ENCODE measurements around the gene PPP2R2C. TPM values are rescaled to one million over a fixed set of nuclear protein-coding genes. Genes with fewer than 3 reads are reported as not detected.

PPP2R2C gene
- total and polyA plus RNA-seq, 10 of the 15 experiments (the other 5 are each of a cell fraction or from before 2014, with no cell fraction given) = 0.13 to 0.15 TPM; not detected in 8

DNA sequence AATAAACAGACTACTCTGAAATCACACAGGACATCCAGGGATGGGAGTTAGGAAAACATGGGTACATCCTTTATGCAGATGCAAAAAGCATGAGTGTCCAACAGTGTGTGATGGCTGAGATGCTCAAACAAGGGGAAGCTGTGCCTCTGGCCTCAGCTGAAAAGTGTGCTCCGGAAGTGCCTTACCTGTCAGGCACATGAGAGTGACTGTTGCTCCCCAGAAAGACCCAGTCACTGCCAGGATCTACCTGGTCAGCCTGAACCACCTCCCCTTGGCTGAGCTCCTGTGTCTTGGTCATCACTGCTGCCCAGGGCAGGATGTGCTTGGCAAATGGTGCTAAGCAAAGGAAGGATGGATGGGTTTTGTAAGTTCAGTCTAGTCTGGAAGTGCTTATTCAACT lies 4.0 kb downstream of the PPP2R2C start (continued):
- no peak for TF ChIP-seq FOXM1 (IDR thresholded peaks at IDR 0.05; ENCODE audit: low read depth, low read length)
- TF ChIP-seq, protein P1, sequence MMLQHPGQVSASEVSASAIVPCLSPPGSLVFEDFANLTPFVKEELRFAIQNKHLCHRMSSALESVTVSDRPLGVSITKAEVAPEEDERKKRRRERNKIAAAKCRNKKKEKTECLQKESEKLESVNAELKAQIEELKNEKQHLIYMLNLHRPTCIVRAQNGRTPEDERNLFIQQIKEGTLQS (IDR thresholded peaks at IDR 0.05; ENCODE audit: borderline replicate concordance, extremely low read depth, low read depth, low read length) = no peak
- TF ChIP-seq PAX5 (IDR thresholded peaks at IDR 0.05; ENCODE audit: borderline replicate concordance, low read depth, low read length) = no peak

- RAD21 ChIA-PET (ENCODE audit: unreplicated experiment) = no interaction called here
- Histone ChIP-seq H3K27ac (ENCODE audit: control insufficient read depth, insufficient read depth) (no peak overlapping the region), H3K79me2 (ENCODE audit: control insufficient read depth, insufficient read depth, low read length) (no peaks in the 10 kb centered on the region), H2AFZ (ENCODE audit: control insufficient read depth, low read depth, low read length) (no peak overlapping the region), H3K4me3 (no peak overlapping the region), H4K20me1 (ENCODE audit: control insufficient read depth, insufficient read depth) (no peaks in the 10 kb centered on the region), H3K4me2 (ENCODE audit: control insufficient read depth, insufficient read depth) (no peak overlapping the region), H3K9ac (ENCODE audit: control insufficient read depth, insufficient read depth, low read length) (no peak overlapping the region), H3K9me3 (replicated peaks; ENCODE audit: control insufficient read depth, insufficient read depth, low read length) (no peaks in the 10 kb centered on the region), H3K4me1 (ENCODE audit: control insufficient read depth, insufficient read depth, low read length) (no peaks in the 10 kb centered on the region), H3K27me3 (replicated peaks in 1 of 2; ENCODE audit: control insufficient read depth in 2 of 2, insufficient read depth in 2 of 2, low read length in 1 of 2) (peaks cover 0 to 4% of the 10 kb centered on the region in 2 experiments; a peak in 2 of 4 replicates), H3K36me3 (ENCODE audit: control insufficient read depth in 2 of 2, insufficient read depth in 2 of 2, low read length in 1 of 2) (no peaks in the 10 kb centered on the region)
- CTCF ChIA-PET = interaction anchor here (0.6 kb wide), 1 partner anchor 50 kb away, joined by 4 read pairs; no protein-coding TSS in a partner anchor
- SMC1A ChIA-PET (ENCODE audit: uncharacterized antibody, unreplicated experiment) = no interaction called here
- WGBS (ENCODE audit: insufficient coverage, insufficient replicate concordance, low lambda C conversion rate, missing lambda C conversion rate) = 19% methylated on average over 6 of the region's 6 CpGs
- intact Hi-C loops (cut with micrococcal nuclease; ENCODE audit: unreplicated experiment) = no loop called here
- no peak for TF ChIP-seq SREBF1 (IDR thresholded peaks at IDR 0.05; ENCODE audit: low read length)
- no peak for TF ChIP-seq CHD4 (IDR thresholded peaks at IDR 0.05)
- no peak for TF ChIP-seq TCF7 (IDR thresholded peaks at IDR 0.05; ENCODE audit: borderline replicate concordance)
- TF ChIP-seq ZNF687 (IDR thresholded peaks at IDR 0.05) = no peak
- no peak for TF ChIP-seq NR2F1 (conservative IDR thresholded peaks at IDR 0.05)
- no peak for TF ChIP-seq ELK1 (IDR thresholded peaks at IDR 0.05; ENCODE audit: low read depth, low read length)
- no peak for TF ChIP-seq KAT2A (conservative IDR thresholded peaks at IDR 0.05; ENCODE audit: control insufficient read depth, low read depth, low read length)
- TF ChIP-seq POLR2AphosphoS2 (IDR thresholded peaks at IDR 0.05; ENCODE audit: low read depth, low read length) = no peak
- TF ChIP-seq PML (IDR thresholded peaks at IDR 0.05; ENCODE audit: low read length) = no peak
- no peak for TF ChIP-seq NR2C1 (IDR thresholded peaks at IDR 0.05)
- no peak for FAIRE-seq
- in situ Hi-C loops (cut with MboI) = no loop called here
- no peak for ATAC-seq
- BruUV-seq (replicated peaks) = no TSS peak
- no peak for DNase-seq (ENCODE audit: low read depth, low spot score)
- POLR2A ChIA-PET = no interaction called here
Observed at GRCh38 chr4:6467600-6467999, 4.8 kb downstream of the PPP2R2C start.

All from GM12878 (cell line).